HL-60 (cell line): ENCODE measurements around the gene RETN.

Experiments
- DNase-seq, 2 experiments: peaks; one replicate each; pipeline ENCODE4 v3.0.0-alpha.2; 2010 to 2020; ENCODE audit warnings: low read depth in 1 of 2, low spot score in 1 of 2
- H3K27ac ChIP-seq: fragments of 250-450 bp; sonication (Bioruptor Pico); replicated peaks from 2 replicates; pipeline ENCODE4 v1.5.1; 2020; ENCODE audit warnings: mild to moderate bottlenecking, moderate library complexity
- H3K27me3 ChIP-seq: fragments of 250-450 bp; sonication (Bioruptor Pico); 2 replicates; pipeline ENCODE4 v1.5.1; 2021; ENCODE audit warnings: mild to moderate bottlenecking, moderate library complexity; ENCODE audit not compliant: insufficient read depth, poor library complexity, severe bottlenecking
- H3K4me3 ChIP-seq: replicated peaks from 2 replicates; pipeline ENCODE4 v1.5.1; 2011; ENCODE audit warnings: mild to moderate bottlenecking, control low read depth, low read length; ENCODE audit not compliant: insufficient read depth
- CTCF ChIP-seq: IDR thresholded peaks from one replicate; pipeline ENCODE4 v1.5.1; 2011; ENCODE audit warnings: low read length, control low read depth, inconsistent platforms; ENCODE audit not compliant: insufficient read depth
- GABPA ChIP-seq: IDR thresholded peaks from 2 replicates; pipeline ENCODE4 v1.6.1; 2012; ENCODE audit warnings: low read depth
- POLR2AphosphoS5 ChIP-seq: IDR thresholded peaks from 2 replicates; pipeline ENCODE4 v1.6.1; 2012; ENCODE audit warnings: low read depth
- REST ChIP-seq: IDR thresholded peaks from 2 replicates; pipeline ENCODE4 v1.6.1; 2012; ENCODE audit warnings: low read depth; ENCODE audit not compliant: insufficient replicate concordance
- SPI1 ChIP-seq: IDR thresholded peaks from 2 replicates; pipeline ENCODE4 v1.6.1; 2012; ENCODE audit warnings: low read depth, mild to moderate bottlenecking, borderline replicate concordance

RETN gene

GRCh38 chr19:7676376-7676775, 7.5 kb downstream of the RETN start:
- H3K27me3 ChIP-seq, result no peaks in the 10 kb centered on the region
- peak overlapping the region; percentile 58 for H3K4me3 ChIP-seq
- DNase-seq, result peak; percentile 95 to 96
- TF ChIP-seq GABPA (no peak), SPI1 (no peak), REST (no peak), CTCF (no peak), POLR2AphosphoS5 (no peak)
- peak overlapping the region; percentile 80 for H3K27ac ChIP-seq

- Histone ChIP-seq H3K4me3 (peak within 1 kb of the TSS; percentile 58), H3K27ac (peak within 1 kb of the TSS; percentile 80), H3K27me3 (no peaks in the 10 kb centered on the region)
- TF ChIP-seq POLR2AphosphoS5, result peak; percentile 65; the same call in 1 of the 2 replicates
- no peak for TF ChIP-seq CTCF
- no peak for TF ChIP-seq REST
- TF ChIP-seq GABPA, result no peak
- TF ChIP-seq SPI1, result no peak
- peak; percentile 89 to 93 for DNase-seq
Observed at GRCh38 chr19:7676854-7677253, 8.0 kb downstream of the RETN start, which contains the start of gene MCEMP1. Gene MCEMP1 (plus strand): TSS chr19:7677090. CDS start chr19:7677121, 31 bp downstream.

- TF ChIP-seq SPI1 (no peak), GABPA (no peak), CTCF (no peak), REST (no peak), POLR2AphosphoS5 (no peak)
- peak overlapping the region; percentile 58 for H3K4me3 ChIP-seq
- no peaks in the 10 kb centered on the region for H3K27me3 ChIP-seq
- DNase-seq, result peak in 1 of 2 experiments; percentile 39
- peak overlapping the region; percentile 80 for H3K27ac ChIP-seq
Observed at GRCh38 chr19:7677669-7678311, 8.9 kb downstream of the RETN start.
